HL-60 (cell line): ENCODE data around the gene CPED1.

ENCODE experiments used
- CTCF ChIP-seq: IDR thresholded peaks from one replicate; pipeline ENCODE4 v1.5.1; 2011; ENCODE audit warnings: low read length, control low read depth, inconsistent platforms; ENCODE audit not compliant: insufficient read depth
- TF ChIP-seq, protein P1 (sequence below): IDR thresholded peaks from 2 replicates; pipeline ENCODE4 v1.6.1; 2012; ENCODE audit warnings: low read depth; ENCODE audit not compliant: insufficient replicate concordance

DNA sequence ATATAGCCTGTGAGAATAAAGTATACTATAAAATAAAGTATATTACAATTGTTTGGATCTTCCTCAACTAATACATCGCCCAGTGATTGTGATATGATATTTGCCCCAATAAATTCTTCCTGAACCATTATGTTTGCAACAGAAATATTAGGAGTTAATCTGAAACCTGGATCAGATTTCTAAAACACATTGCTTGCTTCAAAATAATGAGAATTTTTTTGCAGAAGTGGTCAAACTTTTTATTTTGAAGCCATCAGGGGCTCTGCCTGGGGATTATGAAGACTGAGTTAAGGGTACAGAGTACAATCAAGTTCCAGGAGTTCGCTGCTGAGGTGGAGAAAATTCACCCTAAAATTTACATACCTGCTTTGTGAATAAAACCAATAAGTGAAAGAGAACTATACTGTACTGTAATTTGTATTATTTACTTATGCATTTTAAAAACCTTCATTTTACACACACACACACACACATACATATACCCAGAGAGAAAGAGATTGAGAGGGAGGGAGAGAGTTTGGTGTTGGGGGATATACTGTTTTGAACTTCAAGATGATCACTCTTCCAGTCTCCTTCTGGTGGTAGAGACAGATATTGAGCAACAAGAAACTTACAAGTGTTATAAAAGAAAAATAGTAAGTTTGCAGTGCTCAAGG is 91.9 kb downstream of the CPED1 start:
- TF ChIP-seq CTCF: no peak
- TF ChIP-seq, protein P1, sequence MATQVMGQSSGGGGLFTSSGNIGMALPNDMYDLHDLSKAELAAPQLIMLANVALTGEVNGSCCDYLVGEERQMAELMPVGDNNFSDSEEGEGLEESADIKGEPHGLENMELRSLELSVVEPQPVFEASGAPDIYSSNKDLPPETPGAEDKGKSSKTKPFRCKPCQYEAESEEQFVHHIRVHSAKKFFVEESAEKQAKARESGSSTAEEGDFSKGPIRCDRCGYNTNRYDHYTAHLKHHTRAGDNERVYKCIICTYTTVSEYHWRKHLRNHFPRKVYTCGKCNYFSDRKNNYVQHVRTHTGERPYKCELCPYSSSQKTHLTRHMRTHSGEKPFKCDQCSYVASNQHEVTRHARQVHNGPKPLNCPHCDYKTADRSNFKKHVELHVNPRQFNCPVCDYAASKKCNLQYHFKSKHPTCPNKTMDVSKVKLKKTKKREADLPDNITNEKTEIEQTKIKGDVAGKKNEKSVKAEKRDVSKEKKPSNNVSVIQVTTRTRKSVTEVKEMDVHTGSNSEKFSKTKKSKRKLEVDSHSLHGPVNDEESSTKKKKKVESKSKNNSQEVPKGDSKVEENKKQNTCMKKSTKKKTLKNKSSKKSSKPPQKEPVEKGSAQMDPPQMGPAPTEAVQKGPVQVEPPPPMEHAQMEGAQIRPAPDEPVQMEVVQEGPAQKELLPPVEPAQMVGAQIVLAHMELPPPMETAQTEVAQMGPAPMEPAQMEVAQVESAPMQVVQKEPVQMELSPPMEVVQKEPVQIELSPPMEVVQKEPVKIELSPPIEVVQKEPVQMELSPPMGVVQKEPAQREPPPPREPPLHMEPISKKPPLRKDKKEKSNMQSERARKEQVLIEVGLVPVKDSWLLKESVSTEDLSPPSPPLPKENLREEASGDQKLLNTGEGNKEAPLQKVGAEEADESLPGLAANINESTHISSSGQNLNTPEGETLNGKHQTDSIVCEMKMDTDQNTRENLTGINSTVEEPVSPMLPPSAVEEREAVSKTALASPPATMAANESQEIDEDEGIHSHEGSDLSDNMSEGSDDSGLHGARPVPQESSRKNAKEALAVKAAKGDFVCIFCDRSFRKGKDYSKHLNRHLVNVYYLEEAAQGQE: no peak
